ENCODE measurements around the gene GOLIM4. TPM values are rescaled to one million over a fixed set of nuclear protein-coding genes. Genes with fewer than 3 reads are reported as not detected.

Gene GOLIM4
- total and polyA plus RNA-seq, 2 of the 13 experiments (the other 11 are each of a cell fraction or from before 2014, with no cell fraction given), result 10.9 to 47.7 TPM

- peak; percentile 59; the same call in 1 of the 2 replicates for TF ChIP-seq ATF2 (CRISPR knock-in tag; IDR thresholded peaks at IDR 0.05)
- TF ChIP-seq MAZ (IDR thresholded peaks at IDR 0.05; ENCODE audit: borderline replicate concordance, low read depth, low read length), result peak; percentile 54; the same call in 1 of the 2 replicates
- peak; percentile 83 for TF ChIP-seq MAZ (CRISPR knock-in tag; IDR thresholded peaks at IDR 0.05; ENCODE audit: low read depth)
- TF ChIP-seq SRF (IDR thresholded peaks at IDR 0.05; ENCODE audit: low read depth, low read length), result no peak
- TF ChIP-seq ISX (CRISPR knock-in tag; conservative IDR thresholded peaks at IDR 0.05), result 0 out of 2 replicates have a peak, but pooled peaks have one; percentile 33
- no peak for TF ChIP-seq ZNF251 (CRISPR knock-in tag; IDR thresholded peaks at IDR 0.05)
- TF ChIP-seq NFYC (CRISPR knock-in tag; IDR thresholded peaks at IDR 0.05), result peak; percentile 92
- no peak for TF ChIP-seq ZNF180 (CRISPR knock-in tag; IDR thresholded peaks at IDR 0.05; ENCODE audit: borderline replicate concordance, low read depth)
- no peak for TF ChIP-seq PTBP1 (IDR thresholded peaks at IDR 0.05; ENCODE audit: low read depth, low read length, poor library complexity, severe bottlenecking)
- TF ChIP-seq MTA3 (CRISPR knock-in tag; IDR thresholded peaks at IDR 0.05), result no peak
- TF ChIP-seq ZFAT (CRISPR knock-in tag; conservative IDR thresholded peaks at IDR 0.05), result no peak
- no peak for TF ChIP-seq ZNF7 (CRISPR knock-in tag; IDR thresholded peaks at IDR 0.05)
- no peak for TF ChIP-seq ZNF782 (CRISPR knock-in tag; IDR thresholded peaks at IDR 0.05; ENCODE audit: borderline replicate concordance)
- TF ChIP-seq ZNF737 (CRISPR knock-in tag; IDR thresholded peaks at IDR 0.05; ENCODE audit: borderline replicate concordance), result no peak
- TF ChIP-seq ZBTB1 (CRISPR knock-in tag; IDR thresholded peaks at IDR 0.05; ENCODE audit: borderline replicate concordance), result no peak
- TF ChIP-seq ZNF652 (CRISPR knock-in tag; IDR thresholded peaks at IDR 0.05; ENCODE audit: borderline replicate concordance, low read depth), result no peak
- TF ChIP-seq BRCA1 (CRISPR knock-in tag; IDR thresholded peaks at IDR 0.05), result no peak
- TF ChIP-seq ZNF597 (CRISPR knock-in tag; IDR thresholded peaks at IDR 0.05), result no peak
- TF ChIP-seq IKZF4 (CRISPR knock-in tag; IDR thresholded peaks at IDR 0.05; ENCODE audit: borderline replicate concordance, low read depth, not compliant biosample characterization), result peak; percentile 64
- no peak for TF ChIP-seq MLLT10 (CRISPR knock-in tag; IDR thresholded peaks at IDR 0.05)
- 0 out of 2 replicates have a peak, but pooled peaks have one; percentile 35 for TF ChIP-seq ZNF704 (CRISPR knock-in tag; IDR thresholded peaks at IDR 0.05; ENCODE audit: borderline replicate concordance)
- peak; percentile 55; the same call in 1 of the 2 replicates for TF ChIP-seq ZFP90 (CRISPR knock-in tag; IDR thresholded peaks at IDR 0.05; ENCODE audit: borderline replicate concordance)
- no peak for TF ChIP-seq ZKSCAN5 (CRISPR knock-in tag; IDR thresholded peaks at IDR 0.05)
- TF ChIP-seq HNF1B (CRISPR knock-in tag; IDR thresholded peaks at IDR 0.05), result peak; percentile 69; the same call in 1 of the 2 replicates
- TF ChIP-seq NFKBIZ (CRISPR knock-in tag; IDR thresholded peaks at IDR 0.05), result no peak; the same call in 1 of the 2 replicates
- TF ChIP-seq CBX5 (CRISPR knock-in tag; IDR thresholded peaks at IDR 0.05; ENCODE audit: borderline replicate concordance), result peak; percentile 54
Measured at GRCh38 chr3:168095611-168096209, at the start of gene GOLIM4 (continued).

All from HepG2 (cell line).